Measurements from ENCODE around the gene WDR20. TPM values are rescaled to one million over a fixed set of nuclear protein-coding genes. Genes with fewer than 3 reads are reported as not detected.
"Not testable (repeated sequence)": the region's sequence is repeated elsewhere in the genome, so short reads cannot be mapped to it uniquely, and the experiment has no call there.

WDR20 gene
- total RNA-seq, 2 donors from 2014 or later: 30.1 to 34.2 TPM

DNA sequence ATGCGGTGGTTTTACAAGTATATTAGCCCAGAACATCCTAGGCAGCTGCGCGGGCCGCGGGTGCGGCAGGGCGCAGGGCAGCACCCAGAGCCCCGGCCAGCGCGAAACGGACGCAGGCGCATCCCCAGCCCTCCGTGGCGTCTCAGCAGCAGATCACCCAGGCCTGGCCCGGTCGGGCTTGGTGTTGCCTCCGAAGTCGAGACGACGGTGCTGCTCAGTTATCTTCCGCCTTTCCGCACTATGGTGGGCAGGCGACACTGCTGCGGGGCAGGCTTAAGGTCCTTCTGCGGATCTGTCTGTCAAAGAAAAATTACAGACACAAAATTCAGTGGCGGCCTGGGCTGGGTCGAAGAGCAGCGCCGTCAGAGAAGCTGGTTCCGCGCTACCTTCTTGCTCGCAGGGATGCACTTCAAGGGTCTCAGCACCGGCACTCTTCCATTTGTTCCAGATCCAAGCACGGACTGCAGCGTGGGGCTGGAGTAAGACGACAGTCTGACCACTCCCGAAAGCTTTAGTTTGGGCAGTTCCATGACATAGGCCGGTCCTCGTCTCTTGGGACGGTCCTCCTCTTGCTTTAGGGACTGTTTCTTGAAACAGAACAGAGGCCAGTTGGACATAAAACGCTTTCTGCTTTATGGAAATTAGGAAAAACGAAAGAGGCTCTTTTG is 89.5 kb downstream of the WDR20 start:
- H3K9me3 Mint-ChIP-seq: no peaks in the 10 kb centered on the region
- no peak for ATAC-seq
- no peak for DNase-seq (ENCODE audit: low spot score in 2 of 2)
- no peak overlapping the region for H3K27ac Mint-ChIP-seq
- H3K36me3 Mint-ChIP-seq: no peaks in the 10 kb centered on the region

DNA sequence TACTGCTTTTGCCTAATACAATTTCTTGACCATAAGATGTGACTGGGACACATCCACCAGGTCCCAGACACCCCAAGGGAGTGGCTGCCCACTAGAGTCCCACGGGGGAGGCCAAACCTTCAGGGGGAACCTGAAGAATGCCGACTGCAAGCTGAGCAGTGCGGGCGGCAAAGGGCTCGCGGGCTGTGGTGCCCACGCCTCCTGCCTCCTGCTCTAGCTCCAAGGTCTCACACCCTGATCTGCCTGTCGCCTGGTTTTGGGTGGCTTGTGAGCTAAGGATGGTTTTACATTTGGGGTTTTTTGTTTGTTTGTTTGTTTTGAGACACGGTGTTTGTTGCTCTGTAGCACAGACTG is 90.0 kb downstream of the WDR20 start:
- ATAC-seq (no peak), DNase-seq (ENCODE audit: low spot score in 2 of 2) (no peak)
- Mint-ChIP-seq H3K27ac (no peak overlapping the region), H3K36me3 (no peaks in the 10 kb centered on the region), H3K9me3 (no peaks in the 10 kb centered on the region)

DNA sequence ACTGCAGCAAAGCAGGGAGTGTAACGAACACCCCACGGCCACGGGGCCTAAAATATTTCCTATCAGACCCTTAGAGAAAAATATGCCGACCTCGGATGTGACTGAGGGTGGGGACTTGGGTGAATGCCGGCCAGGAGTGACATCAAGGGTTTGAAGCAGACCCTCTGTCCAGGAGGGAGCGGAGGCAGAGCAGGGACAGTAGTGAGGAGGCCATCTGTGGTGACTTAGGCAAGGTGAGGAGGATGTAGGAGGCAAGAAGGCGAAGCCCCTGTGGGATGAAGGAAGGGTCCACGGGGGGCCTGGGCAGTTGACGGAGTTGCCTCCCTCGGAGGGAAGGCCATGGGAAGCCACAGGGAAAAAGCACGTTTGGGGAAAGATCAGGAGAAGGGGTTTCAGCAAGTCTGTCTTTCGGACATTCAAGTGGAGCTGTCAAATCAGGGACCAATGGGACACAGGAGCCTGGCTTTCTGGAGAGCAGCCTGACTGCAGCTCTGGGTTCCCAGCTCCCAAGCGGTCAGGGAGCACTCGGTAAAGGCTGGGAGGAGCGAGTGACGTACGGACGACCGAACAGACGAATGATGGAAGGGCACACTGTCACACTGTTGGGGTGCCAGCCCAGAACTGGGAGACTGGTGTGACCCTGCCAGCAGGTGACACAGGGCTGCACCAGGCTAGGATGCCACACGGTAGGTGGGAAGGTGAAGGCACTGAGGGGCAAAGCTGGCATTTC is 90.9 kb downstream of the WDR20 start:
- ATAC-seq (no peak), DNase-seq (ENCODE audit: low spot score in 2 of 2) (no peak)
- H3K27ac Mint-ChIP-seq: peak overlapping the region in 1 of 2 donors; percentile 70
- H3K9me3 Mint-ChIP-seq: no peaks in the 10 kb centered on the region
- H3K36me3 Mint-ChIP-seq: no peaks in the 10 kb centered on the region

DNA sequence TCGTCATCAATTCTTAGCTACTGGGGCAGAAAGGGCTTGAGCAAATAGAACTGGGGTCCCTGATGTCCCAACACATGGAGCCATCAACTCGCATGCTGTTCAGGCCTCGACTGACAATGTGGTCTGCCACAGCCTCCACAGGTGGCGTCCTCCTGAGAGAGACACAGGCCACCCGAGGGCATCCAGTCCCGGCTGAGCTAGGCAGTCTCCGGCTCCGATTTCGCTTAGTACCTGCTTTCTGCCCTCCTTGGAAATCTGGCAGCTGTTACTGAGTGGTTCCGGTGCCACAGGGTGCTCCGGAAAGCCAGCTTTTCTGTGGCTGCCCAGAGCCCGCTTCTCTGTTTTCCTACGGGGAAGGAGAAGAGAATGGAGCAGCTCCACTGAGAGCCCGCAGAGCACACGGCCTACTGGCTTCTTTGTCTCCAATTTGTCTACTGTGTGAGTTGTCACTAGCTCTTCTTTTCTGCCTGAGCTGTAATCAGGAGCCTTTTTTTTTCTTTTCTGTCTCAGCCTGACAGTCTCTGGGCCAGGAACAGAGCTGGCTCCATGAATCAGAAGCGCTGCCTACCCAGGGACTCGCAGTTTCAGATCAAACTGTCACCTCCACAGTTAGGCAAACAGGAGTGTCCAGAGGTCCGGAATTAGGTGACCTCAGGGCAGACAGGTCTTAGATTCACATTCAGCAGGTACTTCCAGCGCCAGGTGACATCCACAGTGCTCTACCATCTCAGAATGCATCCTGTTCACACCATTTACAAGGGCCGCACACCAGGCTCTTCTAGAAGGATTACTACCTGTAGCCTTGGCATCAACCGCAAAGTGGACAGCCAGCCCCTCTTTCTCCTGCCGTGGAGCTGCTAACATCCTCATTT is 92.0 kb downstream of the WDR20 start:
- Mint-ChIP-seq H3K36me3 (no peaks in the 10 kb centered on the region), H3K9me3 (no peaks in the 10 kb centered on the region), H3K27ac (peak overlapping the region in 1 of 2 donors; percentile 38)
- ATAC-seq (no peak), DNase-seq (ENCODE audit: low spot score in 2 of 2) (no peak)

GRCh38 chr14:102232348-102232625 is 92.6 kb downstream of the WDR20 start:
- DNase-seq (ENCODE audit: low spot score in 2 of 2) (no peak), ATAC-seq (no peak)
- Mint-ChIP-seq H3K27ac (peak overlapping the region in 1 of 2 donors; percentile 38), H3K36me3 (no peaks in the 10 kb centered on the region), H3K9me3 (no peaks in the 10 kb centered on the region)

GRCh38 chr14:102233081-102233480 is 93.4 kb downstream of the WDR20 start:
- no peaks in the 10 kb centered on the region for H3K36me3 Mint-ChIP-seq
- no peaks in the 10 kb centered on the region for H3K9me3 Mint-ChIP-seq
- DNase-seq (ENCODE audit: low spot score in 2 of 2) (no peak), ATAC-seq (no peak)
- no peak overlapping the region for H3K27ac Mint-ChIP-seq

GRCh38 chr14:102234331-102235264 is 94.9 kb downstream of the WDR20 start:
- peak in 1 of 2 donors; percentile 14 for ATAC-seq
- Mint-ChIP-seq H3K9me3 (no peaks in the 10 kb centered on the region), H3K27ac (no peak overlapping the region), H3K36me3 (no peaks in the 10 kb centered on the region)
- no peak for DNase-seq (ENCODE audit: low spot score in 2 of 2)

- Mint-ChIP-seq H3K36me3 (no peaks in the 10 kb centered on the region), H3K27ac (no peak overlapping the region), H3K9me3 (no peaks in the 10 kb centered on the region)
- DNase-seq (ENCODE audit: low spot score in 2 of 2) (peak; percentile 70 to 86), ATAC-seq (peak; percentile 95 to 99)
Observed at GRCh38 chr14:102235275-102235897, 95.7 kb downstream of the WDR20 start.

DNA sequence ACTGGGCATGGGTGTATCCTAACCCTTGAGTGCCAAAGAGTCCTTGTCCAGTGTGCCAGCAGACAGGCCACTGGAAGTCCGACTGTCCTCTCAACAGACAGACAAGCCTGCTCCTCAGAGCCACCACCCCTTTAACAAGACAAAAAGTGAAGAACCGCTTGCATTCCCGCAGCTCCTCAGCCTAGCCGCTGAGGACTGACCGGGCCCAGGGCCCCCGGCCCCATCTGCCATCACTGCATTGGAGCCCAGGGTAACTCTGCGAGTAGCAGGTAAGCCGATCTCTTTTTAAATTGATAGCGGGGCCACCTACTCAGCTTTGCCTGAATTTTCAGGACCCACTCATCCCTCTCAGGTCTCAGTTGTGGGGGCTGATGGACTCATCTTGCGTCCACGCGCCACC is 96.3 kb downstream of the WDR20 start:
- H3K27ac Mint-ChIP-seq: no peak overlapping the region
- DNase-seq (ENCODE audit: low spot score in 2 of 2) (no peak), ATAC-seq (no peak)
- H3K9me3 Mint-ChIP-seq: no peaks in the 10 kb centered on the region
- no peaks in the 10 kb centered on the region for H3K36me3 Mint-ChIP-seq

DNA sequence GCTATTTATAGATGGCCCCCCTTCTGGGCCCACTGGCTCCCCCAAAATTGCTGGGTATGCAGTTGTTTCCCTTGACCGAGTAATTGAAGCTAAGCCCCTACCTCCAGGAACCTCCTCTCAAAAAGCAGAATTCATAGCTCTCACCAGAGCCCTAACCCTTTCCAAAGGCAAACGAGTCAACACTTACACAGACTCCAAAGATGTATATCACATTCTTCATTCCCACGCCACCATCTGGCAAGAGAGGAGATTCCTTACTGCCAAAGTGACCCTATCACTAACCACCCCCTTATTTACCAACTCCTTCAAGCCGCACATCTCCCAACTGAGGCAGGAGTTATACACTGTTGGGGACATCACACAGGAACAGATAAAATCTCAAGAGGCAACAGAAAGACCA is 98.4 kb downstream of the WDR20 start:
- DNase-seq (ENCODE audit: low spot score in 2 of 2): no peak
- H3K9me3 Mint-ChIP-seq: no peaks in the 10 kb centered on the region
- no peak for ATAC-seq

GRCh38 chr14:102238766-102239165 is 99.1 kb downstream of the WDR20 start:
- H3K36me3 Mint-ChIP-seq: no peaks in the 10 kb centered on the region
- H3K27ac Mint-ChIP-seq: no peak overlapping the region
- ATAC-seq: no peak
- no peaks in the 10 kb centered on the region for H3K9me3 Mint-ChIP-seq
- no peak for DNase-seq (ENCODE audit: low spot score in 2 of 2)

More for the DNA sequence above, 98.4 kb downstream of the WDR20 start:
- no peak overlapping the region for H3K27ac Mint-ChIP-seq
- H3K36me3 Mint-ChIP-seq: no peaks in the 10 kb centered on the region

GRCh38 chr14:102239231-102239630 is 99.5 kb downstream of the WDR20 start:
- Mint-ChIP-seq H3K9me3 (no peaks in the 10 kb centered on the region), H3K36me3 (no peaks in the 10 kb centered on the region), H3K27ac (no peak overlapping the region)
- DNase-seq (ENCODE audit: low spot score in 2 of 2) (no peak), ATAC-seq (no peak)

DNA sequence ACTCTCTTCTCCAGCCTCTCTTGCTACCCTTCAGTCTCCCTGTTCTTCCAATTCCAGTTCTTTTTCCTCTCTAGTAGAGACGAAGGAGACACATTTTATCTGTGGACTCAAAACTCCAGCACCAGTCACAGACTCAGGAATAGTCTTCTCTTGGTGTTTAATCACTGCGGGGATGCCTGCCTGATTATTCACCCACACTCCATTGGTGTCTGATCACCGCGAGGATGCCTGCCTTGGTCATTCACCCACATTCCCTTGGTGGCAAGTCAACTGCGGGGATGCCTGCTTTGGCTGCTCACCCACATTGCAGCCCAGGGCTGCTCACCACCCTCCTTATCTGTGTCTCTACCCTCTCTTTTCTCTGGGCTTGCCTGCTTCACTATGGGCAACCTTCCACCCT is 100.8 kb downstream of the WDR20 start:
- H3K27ac Mint-ChIP-seq; DNase-seq (ENCODE audit: low spot score in 2 of 2); H3K36me3 Mint-ChIP-seq; ATAC-seq; H3K9me3 Mint-ChIP-seq: not testable (repeated sequence)

GRCh38 chr14:102241147-102241546 is 101.5 kb downstream of the WDR20 start:
- no peak for DNase-seq (ENCODE audit: low spot score in 2 of 2)
- H3K9me3 Mint-ChIP-seq: no peaks in the 10 kb centered on the region
- no peak overlapping the region for H3K27ac Mint-ChIP-seq
- no peaks in the 10 kb centered on the region for H3K36me3 Mint-ChIP-seq
- no peak for ATAC-seq

DNA sequence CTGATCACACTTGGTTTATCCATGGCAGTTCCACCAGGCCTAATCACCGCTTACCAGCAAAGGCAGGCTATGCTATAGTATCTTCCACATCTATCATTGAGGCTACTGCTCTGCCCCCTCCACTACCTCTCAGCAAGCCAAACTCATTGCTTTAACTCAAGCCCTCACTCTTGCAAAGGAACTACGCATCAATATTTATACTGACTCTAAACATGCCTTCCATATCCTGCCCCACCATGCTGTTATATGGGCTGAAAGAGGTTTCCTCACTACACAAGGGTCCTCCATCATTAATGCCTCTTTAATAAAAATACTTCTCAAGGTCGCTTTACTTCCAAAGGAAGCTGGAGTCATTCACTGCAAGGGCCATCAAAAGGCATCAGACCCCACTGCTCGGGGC is 104.1 kb downstream of the WDR20 start:
- ATAC-seq; H3K36me3 Mint-ChIP-seq; H3K9me3 Mint-ChIP-seq; DNase-seq (ENCODE audit: low spot score in 2 of 2); H3K27ac Mint-ChIP-seq: not testable (repeated sequence)

GRCh38 chr14:102246071-102246470 is 106.4 kb downstream of the WDR20 start:
- no peak for DNase-seq (ENCODE audit: low spot score in 2 of 2)
- ATAC-seq: no peak
- H3K9me3 Mint-ChIP-seq: no peaks in the 10 kb centered on the region
- no peaks in the 10 kb centered on the region for H3K36me3 Mint-ChIP-seq
- no peak overlapping the region for H3K27ac Mint-ChIP-seq
